ENCODE results near the gene ZNF581. TPM values are rescaled to one million over a fixed set of nuclear protein-coding genes. Genes with fewer than 3 reads are reported as not detected.
A peak's percentile ranks its signal among the peaks of the same experiment; 100 is the strongest.

Gene ZNF581
- total RNA-seq, 1 experiment from 2014 or later, result 39.0 TPM

GRCh38 chr19:55636723-55637122, 6.7 kb upstream of the ZNF581 start:
- no peak for ATAC-seq
- no peak for TF ChIP-seq SIN3A (IDR thresholded peaks at IDR 0.05; ENCODE audit: borderline replicate concordance, insufficient read depth, low read depth, low read length)
- no peak; the same call in 1 of the 2 replicates for TF ChIP-seq POLR2AphosphoS5 (IDR thresholded peaks at IDR 0.05; ENCODE audit: low read depth, low read length)
- no peak for TF ChIP-seq CTCF (IDR thresholded peaks at IDR 0.05)
- TF ChIP-seq REST (IDR thresholded peaks at IDR 0.05; ENCODE audit: insufficient read depth in 1 of 2, low read depth in 2 of 2, low read length in 1 of 2), result no peak
- TF ChIP-seq TCF7L2 (IDR thresholded peaks at IDR 0.05; ENCODE audit: low read depth, low read length), result no peak
- Histone ChIP-seq H3K4me1 (ENCODE audit: control insufficient read depth, insufficient read depth, low read length) (peaks cover 22% of the 10 kb centered on the region), H3K27ac (ENCODE audit: low read length) (peak overlapping the region; percentile 95), H3K9me3 (ENCODE audit: control insufficient read depth, insufficient read depth, low read depth, low read length) (no peaks in the 10 kb centered on the region), H3K36me3 (ENCODE audit: control insufficient read depth, insufficient read depth, low read length) (peaks cover 3% of the 10 kb centered on the region; the same call in 1 of the 2 replicates), H3K4me3 (ENCODE audit: low read depth in 2 of 2, low read length in 2 of 2) (no peak overlapping the region), H3K27me3 (ENCODE audit: control insufficient read depth, insufficient read depth, low read length) (no peaks in the 10 kb centered on the region)
- in situ Hi-C loops (cut with HindIII; ENCODE audit: low pct_unique_long_range_greater_than_20kb, low sequenced_read_pairs) (no loop called here), intact Hi-C loops (cut with micrococcal nuclease; ENCODE audit: unreplicated experiment) (no loop called here)
- POLR2A ChIA-PET, result interaction anchor here (0.6 kb wide), 1 partner anchor 90 kb away, joined by 4 read pairs; no protein-coding TSS in a partner anchor
- CTCF ChIA-PET, result no interaction called here
- no peak for DNase-seq (ENCODE audit: low read depth, low spot score)
- TSS peak; percentile 82 for BruUV-seq (replicated peaks)

- no TSS peak for BruUV-seq (replicated peaks)
- in situ Hi-C loops (cut with HindIII; ENCODE audit: low pct_unique_long_range_greater_than_20kb, low sequenced_read_pairs) (no loop called here), intact Hi-C loops (cut with micrococcal nuclease; ENCODE audit: unreplicated experiment) (no loop called here)
- no peaks in the 10 kb centered on the region for H3K9me3 ChIP-seq (ENCODE audit: control insufficient read depth, insufficient read depth, low read depth, low read length)
- H3K27me3 ChIP-seq (ENCODE audit: control insufficient read depth, insufficient read depth, low read length), result no peaks in the 10 kb centered on the region
- DNase-seq (ENCODE audit: low read depth, low spot score) (no peak), ATAC-seq (no peak)
- no peak overlapping the region for H3K27ac ChIP-seq (ENCODE audit: low read length)
- POLR2A ChIA-PET, result interaction anchor here (0.6 kb wide), 1 partner anchor 54 kb away, joined by 9 read pairs; no protein-coding TSS in a partner anchor
- CTCF ChIA-PET, result interaction anchor here (0.5 to 0.8 kb wide), 3 partner anchors 16 to 311 kb away, joined by 3 to 4 read pairs (median 4); no protein-coding TSS in a partner anchor
- no peak overlapping the region for H3K4me3 ChIP-seq (ENCODE audit: low read depth in 2 of 2, low read length in 2 of 2)
- peaks cover 20% of the 10 kb centered on the region for H3K4me1 ChIP-seq (ENCODE audit: control insufficient read depth, insufficient read depth, low read length)
- H3K36me3 ChIP-seq (ENCODE audit: control insufficient read depth, insufficient read depth, low read length), result peaks cover 3% of the 10 kb centered on the region; the same call in 1 of the 2 replicates
- TF ChIP-seq REST (IDR thresholded peaks at IDR 0.05; ENCODE audit: insufficient read depth in 1 of 2, low read depth in 2 of 2, low read length in 1 of 2) (no peak), POLR2AphosphoS5 (IDR thresholded peaks at IDR 0.05; ENCODE audit: low read depth, low read length) (no peak), CTCF (IDR thresholded peaks at IDR 0.05) (no peak), SIN3A (IDR thresholded peaks at IDR 0.05; ENCODE audit: borderline replicate concordance, insufficient read depth, low read depth, low read length) (no peak), TCF7L2 (IDR thresholded peaks at IDR 0.05; ENCODE audit: low read depth, low read length) (no peak)
Observed at GRCh38 chr19:55637534-55637933, 5.9 kb upstream of the ZNF581 start.
